ENCODE data around the gene FGGY.

FGGY gene

GRCh38 chr1:59564192-59564891, 267.4 kb downstream of the FGGY start:
- Histone ChIP-seq H3K36me3 (ENCODE audit: control insufficient read depth in 2 of 2, insufficient read depth in 1 of 2, low read length in 2 of 2) (no peaks in the 10 kb centered on the region), H3K27ac (ENCODE audit: extremely low read depth, low read depth, low read length) (no peak overlapping the region), H3K4me1 (ENCODE audit: control insufficient read depth, insufficient read depth, low read length) (peaks cover 9% of the 10 kb centered on the region; the same call in 1 of the 2 replicates), H3K4me3 (ENCODE audit: low read depth, low read length) (no peak overlapping the region), H3K9me3 (ENCODE audit: control insufficient read depth, insufficient read depth, low read depth, low read length) (no peaks in the 10 kb centered on the region)
- ChIA-PET POLR2A (no interaction called here), CTCF (no interaction called here)
- TF ChIP-seq ZNF670 (tag by site-specific recombination; IDR thresholded peaks at IDR 0.05; ENCODE audit: low read depth): no peak

- ChIA-PET CTCF (interaction anchor here (0.6 to 0.8 kb wide), 2 partner anchors 33 to 41 kb away, joined by 3 to 7 read pairs; no protein-coding TSS in a partner anchor), POLR2A (no interaction called here)
- no peaks in the 10 kb centered on the region for H3K36me3 ChIP-seq (ENCODE audit: control insufficient read depth in 2 of 2, insufficient read depth in 1 of 2, low read length in 2 of 2)
- H3K4me1 ChIP-seq (ENCODE audit: control insufficient read depth, insufficient read depth, low read length): peaks cover 9% of the 10 kb centered on the region; the same call in 1 of the 2 replicates
- peak overlapping the region; percentile 7; the same call in 1 of the 2 replicates for H3K27ac ChIP-seq (ENCODE audit: extremely low read depth, low read depth, low read length)
- no peaks in the 10 kb centered on the region for H3K9me3 ChIP-seq (ENCODE audit: control insufficient read depth, insufficient read depth, low read depth, low read length)
- no peak overlapping the region for H3K4me3 ChIP-seq (ENCODE audit: low read depth, low read length)
- TF ChIP-seq ZNF670 (tag by site-specific recombination; IDR thresholded peaks at IDR 0.05; ENCODE audit: low read depth) (no peak), HOXA7 (CRISPR knock-in tag; IDR thresholded peaks at IDR 0.05; ENCODE audit: borderline replicate concordance) (no peak), ZNF214 (tag by site-specific recombination; IDR thresholded peaks at IDR 0.05; ENCODE audit: borderline replicate concordance) (no peak), SP7 (tag by site-specific recombination; IDR thresholded peaks at IDR 0.05) (peak; percentile 47; the same call in 1 of the 2 replicates), ZNF488 (tag by site-specific recombination; IDR thresholded peaks at IDR 0.05) (no peak), ZNF311 (tag by site-specific recombination; IDR thresholded peaks at IDR 0.05; ENCODE audit: borderline replicate concordance) (no peak), ZNF266 (tag by site-specific recombination; IDR thresholded peaks at IDR 0.05; ENCODE audit: low read depth) (no peak), ZEB2 (tag by site-specific recombination; IDR thresholded peaks at IDR 0.05) (0 out of 2 replicates have a peak, but pooled peaks have one; percentile 57), REST (tag by site-specific recombination; IDR thresholded peaks at IDR 0.05) (no peak), ZNF518A (tag by site-specific recombination; conservative IDR thresholded peaks at IDR 0.05; ENCODE audit: low read depth) (peak; percentile 46; the same call in 1 of the 2 replicates), ZIC2 (tag by site-specific recombination; IDR thresholded peaks at IDR 0.05) (peak; percentile 60), INSM2 (tag by site-specific recombination; IDR thresholded peaks at IDR 0.05) (0 out of 2 replicates have a peak, but pooled peaks have one; percentile 25), OSR2 (tag by site-specific recombination; IDR thresholded peaks at IDR 0.05) (peak; percentile 49; the same call in 1 of the 2 replicates), ZFP37 (tag by site-specific recombination; IDR thresholded peaks at IDR 0.05) (no peak), FEZF1 (tag by site-specific recombination; IDR thresholded peaks at IDR 0.05) (no peak)
- TF ChIP-seq, protein P1, sequence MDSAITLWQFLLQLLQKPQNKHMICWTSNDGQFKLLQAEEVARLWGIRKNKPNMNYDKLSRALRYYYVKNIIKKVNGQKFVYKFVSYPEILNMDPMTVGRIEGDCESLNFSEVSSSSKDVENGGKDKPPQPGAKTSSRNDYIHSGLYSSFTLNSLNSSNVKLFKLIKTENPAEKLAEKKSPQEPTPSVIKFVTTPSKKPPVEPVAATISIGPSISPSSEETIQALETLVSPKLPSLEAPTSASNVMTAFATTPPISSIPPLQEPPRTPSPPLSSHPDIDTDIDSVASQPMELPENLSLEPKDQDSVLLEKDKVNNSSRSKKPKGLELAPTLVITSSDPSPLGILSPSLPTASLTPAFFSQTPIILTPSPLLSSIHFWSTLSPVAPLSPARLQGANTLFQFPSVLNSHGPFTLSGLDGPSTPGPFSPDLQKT (IDR thresholded peaks at IDR 0.05; ENCODE audit: borderline replicate concordance, low read depth, low read length): no peak
- TF ChIP-seq, protein P2, sequence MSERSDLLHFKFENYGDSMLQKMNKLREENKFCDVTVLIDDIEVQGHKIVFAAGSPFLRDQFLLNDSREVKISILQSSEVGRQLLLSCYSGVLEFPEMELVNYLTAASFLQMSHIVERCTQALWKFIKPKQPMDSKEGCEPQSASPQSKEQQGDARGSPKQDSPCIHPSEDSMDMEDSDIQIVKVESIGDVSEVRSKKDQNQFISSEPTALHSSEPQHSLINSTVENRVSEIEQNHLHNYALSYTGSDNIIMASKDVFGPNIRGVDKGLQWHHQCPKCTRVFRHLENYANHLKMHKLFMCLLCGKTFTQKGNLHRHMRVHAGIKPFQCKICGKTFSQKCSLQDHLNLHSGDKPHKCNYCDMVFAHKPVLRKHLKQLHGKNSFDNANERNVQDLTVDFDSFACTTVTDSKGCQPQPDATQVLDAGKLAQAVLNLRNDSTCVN (tag by site-specific recombination; optimal IDR thresholded peaks at IDR 0.05): no peak
These were observed 268.9 kb downstream of the FGGY start for GRCh38 chr1:59565611-59566410.

Data from HEK293 (cell line).